GM12873 (cell line): Measurements from ENCODE around the gene FCRLA.

Source experiments
- CTCF ChIP-seq: IDR thresholded peaks from 2 replicates; pipeline ENCODE4 v1.5.1; 2012; ENCODE audit warnings: low read depth, mild to moderate bottlenecking, moderate library complexity, low read length, control low read depth; ENCODE audit not compliant: insufficient read depth; ENCODE audit errors: missing control alignments

FCRLA gene

DNA sequence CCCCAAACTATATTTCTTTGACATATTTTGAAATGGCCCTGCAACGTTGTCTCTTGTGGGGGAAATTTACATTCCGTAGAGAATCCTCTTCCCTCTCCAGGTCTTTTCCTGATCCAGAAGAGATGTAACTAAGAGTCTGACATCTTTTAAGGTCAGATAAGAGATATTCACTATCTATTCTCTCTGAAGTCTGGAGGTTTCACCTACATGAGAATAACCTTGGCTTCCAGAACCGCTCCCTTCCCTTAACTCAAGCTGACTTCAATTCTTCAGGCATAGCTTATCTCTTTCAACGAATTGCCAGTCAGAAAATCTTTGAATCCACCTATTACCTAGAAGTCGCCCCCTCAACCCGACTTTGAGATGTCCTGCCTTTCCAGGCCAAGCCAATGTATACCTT is 24.2 kb downstream of the FCRLA start:
- no peak for TF ChIP-seq CTCF

GRCh38 chr1:161731981-161732718 is 25.1 kb downstream of the FCRLA start:
- no peak for TF ChIP-seq CTCF

GRCh38 chr1:161733526-161733925 is 26.5 kb downstream of the FCRLA start:
- no peak for TF ChIP-seq CTCF

DNA sequence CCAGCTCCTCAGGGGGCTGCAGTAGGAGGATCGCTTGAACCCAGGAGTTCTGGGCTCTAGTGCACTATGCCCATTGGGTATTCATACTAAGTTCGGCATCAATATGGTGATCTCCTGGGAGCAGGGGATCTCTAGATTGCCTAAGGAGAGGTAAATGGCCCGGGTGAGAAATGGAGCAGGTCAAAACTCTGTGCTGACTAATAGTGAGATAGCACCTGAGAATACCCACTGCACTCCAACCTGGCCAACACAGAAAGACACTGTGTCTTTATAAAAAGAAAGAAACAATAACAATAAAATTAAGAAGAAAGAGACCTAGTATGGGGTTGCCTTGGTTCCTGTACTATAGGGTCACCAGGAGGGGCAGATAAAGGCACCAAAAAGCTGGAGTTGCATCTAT is 28.8 kb downstream of the FCRLA start:
- no peak for TF ChIP-seq CTCF

DNA sequence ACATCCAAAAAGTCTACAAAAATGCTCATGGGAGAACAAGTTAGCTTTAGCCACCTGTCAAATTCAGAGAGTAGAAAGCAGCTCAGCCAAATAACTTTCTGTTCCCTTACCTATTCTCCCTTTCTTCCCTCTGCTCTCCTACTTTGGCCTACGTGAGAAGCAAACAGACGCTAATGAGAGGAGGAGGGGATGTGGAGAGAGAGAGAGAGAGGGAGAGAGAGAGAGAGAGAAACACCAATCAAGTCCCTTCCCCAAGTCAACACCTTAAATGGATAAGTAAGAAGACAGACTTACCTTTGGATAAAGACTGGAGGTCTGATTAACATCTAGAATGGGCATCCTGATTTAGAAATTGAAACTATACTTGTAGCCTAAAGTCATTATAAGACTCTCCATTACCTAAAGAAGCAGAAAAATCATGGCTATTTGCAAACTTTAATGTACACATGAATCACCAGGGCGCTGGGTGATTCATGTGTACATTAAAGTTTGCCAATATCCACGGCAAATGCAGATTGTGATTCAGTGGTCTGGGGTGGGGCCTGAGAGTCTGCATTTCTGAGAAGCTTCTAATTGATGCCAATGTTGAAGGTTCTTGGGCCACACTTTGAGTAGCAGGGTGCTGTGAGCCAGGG is 29.4 kb downstream of the FCRLA start:
- TF ChIP-seq CTCF: no peak

GRCh38 chr1:161737625-161738024 is 30.6 kb downstream of the FCRLA start:
- TF ChIP-seq CTCF: no peak

DNA sequence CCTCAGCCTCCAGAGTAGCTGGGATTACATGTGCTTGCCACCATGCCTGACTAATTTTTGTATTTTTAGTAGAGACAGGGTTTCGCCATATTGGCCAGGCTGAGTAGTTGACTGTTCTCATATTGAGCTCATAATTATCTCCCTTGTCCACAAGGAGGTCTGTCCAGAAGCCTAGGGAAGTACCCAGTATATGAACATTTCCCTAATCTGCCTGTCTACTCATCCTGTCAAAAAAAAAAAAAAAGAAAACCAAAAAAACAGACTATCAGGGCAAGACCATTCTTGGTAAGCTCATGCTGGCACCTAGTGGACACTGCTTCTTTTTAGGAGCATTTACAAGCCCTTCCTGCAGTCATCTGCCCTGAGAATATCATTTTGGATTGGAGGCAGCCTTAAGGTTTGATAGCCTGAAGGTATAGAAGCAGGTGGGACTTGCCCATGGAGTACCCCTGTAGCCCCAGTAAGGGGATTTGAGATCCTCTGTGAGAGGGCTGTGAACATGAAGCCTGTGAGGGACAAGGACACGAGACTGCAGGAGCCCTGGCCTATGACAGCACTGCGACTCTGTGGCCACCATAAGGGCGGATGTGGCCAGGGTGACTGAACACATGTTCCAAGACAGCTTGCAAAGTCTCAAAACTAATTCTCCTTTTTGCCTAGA is 31.7 kb downstream of the FCRLA start:
- TF ChIP-seq CTCF: peak; percentile 64
